BE2C (cell line): Measurements from ENCODE around the gene LDLRAD4.

Experiments
- DNase-seq: peaks from one replicate; pipeline ENCODE4 v3.0.0-alpha.2; 2020
- H3K27me3 ChIP-seq: fragments of 250-450 bp; sonication (Bioruptor Pico); 2 replicates; pipeline ENCODE4 v1.5.1; 2020; ENCODE audit warnings: mild to moderate bottlenecking
- H3K36me3 ChIP-seq: fragments of 250-450 bp; sonication (Bioruptor Pico); 2 replicates; pipeline ENCODE4 v1.5.1; 2020; ENCODE audit warnings: mild to moderate bottlenecking
- H3K4me1 ChIP-seq: fragments of 250-450 bp; sonication (Bioruptor Pico); 2 replicates; pipeline ENCODE4 v1.5.1; 2020
- H3K4me3 ChIP-seq: 2 replicates; pipeline ENCODE4 v1.5.1; 2011; ENCODE audit warnings: low read depth, low read length
- H3K9me3 ChIP-seq: fragments of 250-450 bp; sonication (Bioruptor Pico); 2 replicates; pipeline ENCODE4 v1.5.1; 2020
- CTCF ChIP-seq: IDR thresholded peaks from 2 replicates; pipeline ENCODE4 v1.5.1; 2012; ENCODE audit warnings: mild to moderate bottlenecking, low read depth, low read length

The LDLRAD4 gene

GRCh38 chr18:13641551-13642439 lies 423.2 kb downstream of the LDLRAD4 start:
- TF ChIP-seq CTCF, result no peak
- Histone ChIP-seq H3K36me3 (no peaks in the 10 kb centered on the region), H3K4me3 (no peak overlapping the region), H3K4me1 (no peaks in the 10 kb centered on the region), H3K9me3 (no peaks in the 10 kb centered on the region), H3K27me3 (no peaks in the 10 kb centered on the region)
- no peak for DNase-seq

GRCh38 chr18:13642440-13642827 lies 423.9 kb downstream of the LDLRAD4 start:
- TF ChIP-seq CTCF, result no peak
- Histone ChIP-seq H3K27me3 (no peaks in the 10 kb centered on the region), H3K4me1 (no peaks in the 10 kb centered on the region), H3K36me3 (no peaks in the 10 kb centered on the region), H3K4me3 (no peak overlapping the region), H3K9me3 (no peaks in the 10 kb centered on the region)
- no peak for DNase-seq

GRCh38 chr18:13643261-13643751 lies 424.7 kb downstream of the LDLRAD4 start:
- no peak for DNase-seq
- H3K4me1 ChIP-seq, result no peaks in the 10 kb centered on the region
- H3K27me3 ChIP-seq, result no peaks in the 10 kb centered on the region
- no peaks in the 10 kb centered on the region for H3K9me3 ChIP-seq
- TF ChIP-seq CTCF, result no peak
- no peak overlapping the region for H3K4me3 ChIP-seq
- no peaks in the 10 kb centered on the region for H3K36me3 ChIP-seq

- Histone ChIP-seq H3K4me3 (no peak overlapping the region), H3K9me3 (no peaks in the 10 kb centered on the region), H3K4me1 (no peaks in the 10 kb centered on the region), H3K27me3 (no peaks in the 10 kb centered on the region), H3K36me3 (no peaks in the 10 kb centered on the region)
- DNase-seq, result no peak
- no peak for TF ChIP-seq CTCF
Measured at GRCh38 chr18:13645093-13645492, 426.5 kb downstream of the LDLRAD4 start.

GRCh38 chr18:13646633-13647032 lies 428.1 kb downstream of the LDLRAD4 start:
- H3K36me3 ChIP-seq, result no peaks in the 10 kb centered on the region

More at GRCh38 chr18:13646633-13647032, 428.1 kb downstream of the LDLRAD4 start:
- H3K4me3 ChIP-seq, result no peak overlapping the region
- DNase-seq, result no peak
- H3K9me3 ChIP-seq, result no peaks in the 10 kb centered on the region
- H3K4me1 ChIP-seq, result no peaks in the 10 kb centered on the region
- no peaks in the 10 kb centered on the region for H3K27me3 ChIP-seq
- no peak for TF ChIP-seq CTCF
